MM.1S (cell line): Measurements from ENCODE around the gene CRYZL1.

ENCODE experiments used
- DNase-seq: peaks from one replicate; pipeline ENCODE4 v3.0.0-alpha.2; 2015
- H2AFZ ChIP-seq: fragments of 300-600 bp; sonication (generic); 2 replicates; pipeline ENCODE4 v1.6.0; 2016; ENCODE audit warnings: antibody characterized with exemption, low read length
- H3F3A ChIP-seq: fragments of 300-600 bp; sonication (generic); 2 replicates; pipeline ENCODE4 v1.6.1; 2016; ENCODE audit warnings: mild to moderate bottlenecking, antibody characterized with exemption, low read length, moderate library complexity, mixed read lengths; ENCODE audit not compliant: insufficient read depth
- H3K27ac ChIP-seq: fragments of 300-600 bp; sonication (generic); 2 replicates; pipeline ENCODE4 v1.5.1; 2016; ENCODE audit warnings: mild to moderate bottlenecking, low read length
- H3K27me3 ChIP-seq: fragments of 300-600 bp; sonication (generic); replicated peaks from 2 replicates; pipeline ENCODE4 v1.6.0; 2016; ENCODE audit warnings: low read length; ENCODE audit not compliant: insufficient read depth
- H3K36me3 ChIP-seq: fragments of 300-600 bp; sonication (generic); replicated peaks from 2 replicates; pipeline ENCODE4 v1.6.1; 2016; ENCODE audit warnings: mild to moderate bottlenecking, low read length, mixed read lengths; ENCODE audit not compliant: insufficient read depth
- H3K4me1 ChIP-seq: fragments of 300-600 bp; sonication (generic); 2 replicates; pipeline ENCODE4 v1.6.1; 2016; ENCODE audit warnings: low read length, mixed read lengths
- H3K4me2 ChIP-seq: fragments of 300-600 bp; sonication (generic); 2 replicates; pipeline ENCODE4 v1.6.0; 2016; ENCODE audit warnings: low read depth, low read length
- H3K4me3 ChIP-seq: fragments of 300-600 bp; sonication (generic); 2 replicates; pipeline ENCODE4 v1.5.1; 2016; ENCODE audit warnings: low read length, mixed read lengths
- H3K79me2 ChIP-seq: fragments of 300-600 bp; sonication (generic); 2 replicates; pipeline ENCODE4 v1.6.1; 2016; ENCODE audit warnings: mixed run types, low read length, mixed read lengths
- H3K9ac ChIP-seq: fragments of 300-600 bp; sonication (generic); 2 replicates; pipeline ENCODE4 v1.6.1; 2016; ENCODE audit warnings: low read length, mixed read lengths
- H3K9me2 ChIP-seq: fragments of 300-600 bp; sonication (generic); replicated peaks from 2 replicates; pipeline ENCODE4 v1.6.1; 2016; ENCODE audit warnings: mild to moderate bottlenecking, low read length, mixed read lengths; ENCODE audit not compliant: insufficient read depth
- H3K9me3 ChIP-seq: fragments of 300-600 bp; sonication (generic); replicated peaks from 2 replicates; pipeline ENCODE4 v1.6.1; 2016; ENCODE audit warnings: mild to moderate bottlenecking, low read length, mixed read lengths; ENCODE audit not compliant: insufficient read depth
- H4K20me1 ChIP-seq: fragments of 300-600 bp; sonication (generic); 2 replicates; pipeline ENCODE4 v1.6.1; 2016; ENCODE audit warnings: mild to moderate bottlenecking, low read length, moderate library complexity, mixed read lengths; ENCODE audit not compliant: insufficient read depth
- EZH2 ChIP-seq: fragments of 300-600 bp; sonication (generic); optimal IDR thresholded peaks from 2 replicates; pipeline ENCODE3; 2017; ENCODE audit warnings: low read depth, mild to moderate bottlenecking, antibody characterized with exemption, low read length, mixed read lengths
- EZH2phosphoT487 ChIP-seq: fragments of 300-600 bp; sonication (generic); IDR thresholded peaks from 2 replicates; pipeline ENCODE4 v1.6.1; 2018; ENCODE audit warnings: antibody characterized with exemption, low read length
- TF ChIP-seq, protein P1 (sequence below): fragments of 300-600 bp; sonication (generic); IDR thresholded peaks from 2 replicates; pipeline ENCODE4 v1.5.1; 2016; ENCODE audit warnings: antibody characterized with exemption, low read length, mixed read lengths

The CRYZL1 gene

DNA sequence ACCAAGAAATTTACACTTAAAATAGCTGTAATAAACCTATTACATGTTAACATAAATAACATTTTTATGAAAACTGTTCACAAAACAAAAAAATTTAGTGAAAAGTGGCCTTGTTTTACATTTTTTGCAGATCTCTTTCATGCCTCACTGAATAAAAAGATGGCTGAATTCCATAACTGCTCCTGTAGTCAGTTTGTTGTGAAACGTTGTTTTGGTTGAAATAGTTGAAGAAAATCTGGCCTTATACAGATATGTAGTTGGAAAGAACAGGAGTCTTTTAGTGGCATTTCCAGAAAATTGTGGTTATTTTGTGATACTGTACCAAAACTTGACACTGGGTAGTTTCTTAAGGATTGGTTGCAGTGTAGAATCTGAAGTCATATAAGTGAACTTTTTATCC, 18.9 kb upstream of the CRYZL1 start:
- Histone ChIP-seq H3K79me2 (peaks cover 59% of the 10 kb centered on the region), H3K9ac (no peak overlapping the region), H3K9me2 (no peaks in the 10 kb centered on the region), H3K4me3 (no peak overlapping the region), H3K36me3 (no peaks in the 10 kb centered on the region), H3K4me1 (no peaks in the 10 kb centered on the region), H3K27me3 (no peaks in the 10 kb centered on the region), H2AFZ (no peak overlapping the region), H3F3A (no peaks in the 10 kb centered on the region), H3K4me2 (no peak overlapping the region), H3K9me3 (no peaks in the 10 kb centered on the region), H4K20me1 (no peaks in the 10 kb centered on the region), H3K27ac (no peak overlapping the region)
- TF ChIP-seq EZH2phosphoT487 (no peak), EZH2 (no peak)
- TF ChIP-seq, protein P1, sequence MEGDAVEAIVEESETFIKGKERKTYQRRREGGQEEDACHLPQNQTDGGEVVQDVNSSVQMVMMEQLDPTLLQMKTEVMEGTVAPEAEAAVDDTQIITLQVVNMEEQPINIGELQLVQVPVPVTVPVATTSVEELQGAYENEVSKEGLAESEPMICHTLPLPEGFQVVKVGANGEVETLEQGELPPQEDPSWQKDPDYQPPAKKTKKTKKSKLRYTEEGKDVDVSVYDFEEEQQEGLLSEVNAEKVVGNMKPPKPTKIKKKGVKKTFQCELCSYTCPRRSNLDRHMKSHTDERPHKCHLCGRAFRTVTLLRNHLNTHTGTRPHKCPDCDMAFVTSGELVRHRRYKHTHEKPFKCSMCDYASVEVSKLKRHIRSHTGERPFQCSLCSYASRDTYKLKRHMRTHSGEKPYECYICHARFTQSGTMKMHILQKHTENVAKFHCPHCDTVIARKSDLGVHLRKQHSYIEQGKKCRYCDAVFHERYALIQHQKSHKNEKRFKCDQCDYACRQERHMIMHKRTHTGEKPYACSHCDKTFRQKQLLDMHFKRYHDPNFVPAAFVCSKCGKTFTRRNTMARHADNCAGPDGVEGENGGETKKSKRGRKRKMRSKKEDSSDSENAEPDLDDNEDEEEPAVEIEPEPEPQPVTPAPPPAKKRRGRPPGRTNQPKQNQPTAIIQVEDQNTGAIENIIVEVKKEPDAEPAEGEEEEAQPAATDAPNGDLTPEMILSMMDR, result no peak
- no peak for DNase-seq

DNA sequence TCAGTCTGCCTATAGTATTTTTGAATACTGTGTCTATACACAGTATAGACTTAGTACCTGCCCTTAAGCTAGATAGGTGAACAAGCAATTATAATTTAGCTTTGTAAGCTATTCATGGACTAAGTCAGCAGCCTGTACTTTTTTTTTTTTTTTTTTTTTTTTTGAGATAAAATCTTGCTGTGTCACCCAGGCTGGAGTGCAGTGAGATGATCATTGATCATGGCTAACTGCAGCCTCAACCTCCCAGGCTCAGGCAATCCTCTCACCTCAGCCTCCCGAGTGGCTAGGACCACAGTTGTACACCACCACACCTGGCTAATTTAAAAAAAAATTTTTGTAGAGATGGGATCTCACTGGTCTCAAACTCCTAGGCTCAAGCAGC, 18.0 kb upstream of the CRYZL1 start:
- Histone ChIP-seq H2AFZ (no peak overlapping the region), H3K79me2 (peaks cover 64% of the 10 kb centered on the region), H3K4me1 (no peaks in the 10 kb centered on the region), H3K27me3 (no peaks in the 10 kb centered on the region), H3K9me3 (no peaks in the 10 kb centered on the region), H3K4me2 (no peak overlapping the region), H3F3A (no peaks in the 10 kb centered on the region), H3K9me2 (no peaks in the 10 kb centered on the region), H3K27ac (no peak overlapping the region), H3K4me3 (no peak overlapping the region), H4K20me1 (no peaks in the 10 kb centered on the region), H3K36me3 (no peaks in the 10 kb centered on the region), H3K9ac (no peak overlapping the region)
- no peak for DNase-seq
- TF ChIP-seq EZH2, result no peak
- TF ChIP-seq, protein P1, result no peak
- no peak for TF ChIP-seq EZH2phosphoT487

DNA sequence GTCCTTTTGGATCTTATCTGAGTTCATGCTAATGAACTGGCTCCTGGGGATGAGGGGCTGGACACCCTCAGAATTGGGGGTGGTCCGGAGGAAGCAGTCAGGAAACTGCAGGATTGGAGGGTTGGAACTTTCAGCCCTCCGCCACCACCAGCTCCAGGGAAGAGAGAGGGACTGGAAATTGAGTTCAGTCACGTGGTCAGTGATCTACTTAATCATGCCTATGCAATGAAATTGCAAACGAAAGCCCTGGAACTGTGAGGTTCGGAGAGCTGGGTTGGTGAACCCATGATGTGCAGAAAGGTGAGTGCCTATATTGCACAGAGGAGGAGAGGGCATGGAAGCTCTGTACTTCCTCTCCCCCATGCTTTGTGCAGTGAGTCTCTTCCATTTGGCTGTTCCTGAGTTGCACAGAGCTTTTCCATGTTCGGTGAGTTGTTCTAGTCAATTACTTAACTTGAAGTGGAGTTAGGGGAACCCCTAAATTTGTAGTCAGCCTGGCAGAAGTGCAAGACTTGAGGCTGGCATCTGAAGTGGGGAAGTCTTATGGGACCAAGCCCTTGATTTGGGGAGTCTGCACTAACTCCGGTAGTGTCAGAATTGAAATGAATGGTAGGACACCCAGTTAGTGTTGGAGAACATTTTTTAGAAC, 17.5 kb upstream of the CRYZL1 start:
- H3K4me2 ChIP-seq, result no peak overlapping the region
- H3K9me2 ChIP-seq, result no peaks in the 10 kb centered on the region
- no peak for DNase-seq
- H2AFZ ChIP-seq, result no peak overlapping the region
- H3F3A ChIP-seq, result no peaks in the 10 kb centered on the region
- no peaks in the 10 kb centered on the region for H4K20me1 ChIP-seq
- H3K27me3 ChIP-seq, result no peaks in the 10 kb centered on the region
- H3K4me3 ChIP-seq, result no peak overlapping the region
- H3K36me3 ChIP-seq, result no peaks in the 10 kb centered on the region
- H3K4me1 ChIP-seq, result no peaks in the 10 kb centered on the region
- no peaks in the 10 kb centered on the region for H3K9me3 ChIP-seq
- TF ChIP-seq, protein P1, result no peak
- no peak for TF ChIP-seq EZH2
- TF ChIP-seq EZH2phosphoT487, result no peak
- H3K27ac ChIP-seq, result no peak overlapping the region
- H3K79me2 ChIP-seq, result peaks cover 63% of the 10 kb centered on the region
- no peak overlapping the region for H3K9ac ChIP-seq
